ENCODE results near the gene IFI30.

- TF ChIP-seq CTCF (IDR thresholded peaks at IDR 0.05) (no peak), EP300 (IDR thresholded peaks at IDR 0.05; ENCODE audit: low read depth) (no peak)
Observed at GRCh38 chr19:18128044-18128443, 45.6 kb upstream of the IFI30 start.
